Gastrocnemius medialis (tissue), 4 donors: ENCODE results near the gene OGDH. TPM values are rescaled to one million over a fixed set of nuclear protein-coding genes. Genes with fewer than 3 reads are reported as not detected.
A peak's percentile ranks its signal among the peaks of the same experiment; 100 is the strongest.

Source experiments
- ATAC-seq, 2 donors: fragments of 150-250 bp; one replicate each; pipeline ENCODE4 v1.9.1; 2016
- DNase-seq, 2 donors: peaks; one replicate each; pipeline ENCODE4 v3.0.0-alpha.2; 2019
- H3K27ac ChIP-seq, 4 donors: fragments of 200-600 bp; sonication (generic); 1 replicate in 1 of 4; 2 replicates in 3 of 4; pipeline ENCODE4 v1.5.1; 2016 to 2018; ENCODE audit warnings: mild to moderate bottlenecking in 2 of 4, moderate library complexity in 1 of 4
- H3K27me3 ChIP-seq, 3 donors: fragments of 200-600 bp; sonication (generic) in 2 of 3; 1 replicate in 1 of 3; 2 replicates in 2 of 3; pipeline versions ENCODE4 v1.5.1 to v1.6.0; 2016 to 2019; ENCODE audit warnings: mild to moderate bottlenecking in 1 of 3, moderate library complexity in 1 of 3
- H3K36me3 ChIP-seq, 2 donors: fragments of 200-600 bp; sonication (generic) in 1 of 2; one replicate each; pipeline ENCODE4 v1.5.1; 2017 to 2018
- H3K4me1 ChIP-seq, 2 donors: fragments of 200-600 bp; sonication (generic) in 1 of 2; one replicate each; pipeline ENCODE4 v1.5.1; 2016 to 2017; ENCODE audit warnings: mild to moderate bottlenecking in 2 of 2
- H3K4me3 ChIP-seq, 4 donors: fragments of 200-600 bp; sonication (generic) in 3 of 4; 1 replicate in 1 of 4; 2 replicates in 3 of 4; pipeline ENCODE4 v1.5.1; 2016 to 2019; ENCODE audit warnings: mild to moderate bottlenecking in 2 of 4
- H3K9me3 ChIP-seq, 3 donors: fragments of 200-600 bp; sonication (generic) in 2 of 3; 1 replicate in 1 of 3; 2 replicates in 2 of 3; pipeline ENCODE4 v1.5.1; 2016 to 2019
- CTCF ChIP-seq, 5 experiments: fragments of 450-650 bp in 3 of 5; fragments of 200-600 bp in 2 of 5; sonication (generic) in 2 of 5; IDR thresholded peaks in 4 of 5; conservative IDR thresholded peaks in 1 of 5; 1 replicate in 4 of 5; 2 replicates in 1 of 5; pipeline ENCODE4 v1.5.1; 2016 to 2019; ENCODE audit warnings: antibody characterized with exemption in 5 of 5, mild to moderate bottlenecking in 3 of 5, moderate library complexity in 3 of 5
- POLR2A ChIP-seq, 2 donors: fragments of 450-650 bp; IDR thresholded peaks; one replicate each; pipeline ENCODE4 v1.6.1; 2017; ENCODE audit warnings: antibody characterized with exemption in 2 of 2, mild to moderate bottlenecking in 2 of 2, moderate library complexity in 2 of 2
- in situ Hi-C, 4 donors: fragments of 200-750 bp; cut with MboI; loops; one replicate each; pipeline versions ENCODE4 v1.15.0 to v1.8.0; 2017; ENCODE audit warnings: low sequenced_read_pairs in 4 of 4
- intact Hi-C: fragments of 100-400 bp; cut with DNase I; formaldehyde crosslinking; loops from one replicate; pipeline ENCODE4 v1.15.1; 2023; ENCODE audit warnings: low total_unique reads
- total RNA-seq, 4 donors: library from RNA; depleted of rRNA; stranded (reverse); fragments of >200 nt; gene quantifications; one replicate each; pipeline versions ENCODE4 v1.1.0 to v1.2.3, GENCODE V29; 2016

The OGDH gene
- total RNA-seq, 4 donors from 2014 or later: 224 to 462 (median 396) TPM

GRCh38 chr7:44634187-44634838 lies 27.9 kb downstream of the OGDH start:
- intact Hi-C loops (loop anchor here (2.0 kb wide), 1 partner anchor 28 kb away; the partner anchor contains the start of gene OGDH), in situ Hi-C loops (no loop called here)
- Histone ChIP-seq H3K4me3 (no peak overlapping the region), H3K4me1 (peaks cover 87 to 94% of the 10 kb centered on the region in 2 donors), H3K27me3 (no peaks in the 10 kb centered on the region), H3K36me3 (no peaks in the 10 kb centered on the region), H3K27ac (peak overlapping the region; percentile 85 to 94 (median 92)), H3K9me3 (no peaks in the 10 kb centered on the region)
- peak; percentile 1 to 2 for ATAC-seq
- no peak for DNase-seq
- TF ChIP-seq POLR2A (IDR thresholded peaks at IDR 0.05): no peak
- TF ChIP-seq CTCF (IDR thresholded peaks at IDR 0.05 in 4 of 5, conservative IDR thresholded peaks at IDR 0.05 in 1 of 5): no peak

- in situ Hi-C loops: no loop called here
- H3K27ac ChIP-seq: peak overlapping the region; percentile 85 to 94 (median 92)
- peak; percentile 70 to 86 for DNase-seq
- H3K4me3 ChIP-seq: peak overlapping the region in 1 of 4 donors; percentile 26
- H3K27me3 ChIP-seq: no peaks in the 10 kb centered on the region
- peaks cover 90 to 95% of the 10 kb centered on the region in 2 donors for H3K4me1 ChIP-seq
- peak; percentile 71 to 79 for TF ChIP-seq POLR2A (IDR thresholded peaks at IDR 0.05)
- TF ChIP-seq CTCF (IDR thresholded peaks at IDR 0.05 in 4 of 5, conservative IDR thresholded peaks at IDR 0.05 in 1 of 5): no peak
- no peaks in the 10 kb centered on the region for H3K9me3 ChIP-seq
- intact Hi-C loops: loop anchor here (2.0 kb wide), 1 partner anchor 28 kb away; the partner anchor contains the start of gene OGDH
- H3K36me3 ChIP-seq: no peaks in the 10 kb centered on the region
- ATAC-seq: peak; percentile 75 to 82
These were observed 28.6 kb downstream of the OGDH start for GRCh38 chr7:44634839-44635591.

DNA sequence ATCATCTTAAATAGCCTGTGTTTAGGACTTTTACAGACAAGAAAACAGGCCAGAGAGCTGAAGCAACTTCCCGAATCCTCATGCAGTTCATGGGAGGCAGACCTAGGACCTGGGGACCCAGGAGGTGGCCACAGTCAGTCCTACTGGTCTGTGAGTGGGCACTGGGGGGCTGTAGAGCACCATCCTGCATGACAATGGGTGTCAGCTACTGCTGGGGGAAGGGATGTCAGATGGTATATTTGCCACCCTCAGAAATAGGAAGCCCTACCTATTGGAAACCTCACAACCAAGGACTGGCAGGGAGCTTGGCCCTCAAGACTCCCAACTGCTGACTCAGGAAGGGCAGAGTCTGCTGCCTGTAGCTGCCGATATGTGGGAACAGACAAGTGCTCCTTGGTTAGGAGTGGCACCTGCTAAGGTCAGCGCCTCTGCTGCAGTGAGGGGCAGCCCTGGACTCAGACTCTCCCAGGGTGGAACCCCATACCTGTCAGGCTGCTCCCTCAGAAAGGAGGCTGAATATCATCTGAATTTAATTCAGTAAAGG lies 29.7 kb downstream of the OGDH start:
- Histone ChIP-seq H3K4me1 (peaks cover 89 to 94% of the 10 kb centered on the region in 2 donors), H3K9me3 (no peaks in the 10 kb centered on the region), H3K36me3 (no peaks in the 10 kb centered on the region), H3K4me3 (no peak overlapping the region), H3K27ac (peak overlapping the region; percentile 85 to 94 (median 92)), H3K27me3 (no peaks in the 10 kb centered on the region)
- peak in 1 of 2 donors; percentile 54 for DNase-seq
- no peak for TF ChIP-seq POLR2A (IDR thresholded peaks at IDR 0.05)
- TF ChIP-seq CTCF (IDR thresholded peaks at IDR 0.05 in 4 of 5, conservative IDR thresholded peaks at IDR 0.05 in 1 of 5): no peak
- in situ Hi-C loops: no loop called here
- peak; percentile 6 to 7 for ATAC-seq
- intact Hi-C loops: no loop called here

DNA sequence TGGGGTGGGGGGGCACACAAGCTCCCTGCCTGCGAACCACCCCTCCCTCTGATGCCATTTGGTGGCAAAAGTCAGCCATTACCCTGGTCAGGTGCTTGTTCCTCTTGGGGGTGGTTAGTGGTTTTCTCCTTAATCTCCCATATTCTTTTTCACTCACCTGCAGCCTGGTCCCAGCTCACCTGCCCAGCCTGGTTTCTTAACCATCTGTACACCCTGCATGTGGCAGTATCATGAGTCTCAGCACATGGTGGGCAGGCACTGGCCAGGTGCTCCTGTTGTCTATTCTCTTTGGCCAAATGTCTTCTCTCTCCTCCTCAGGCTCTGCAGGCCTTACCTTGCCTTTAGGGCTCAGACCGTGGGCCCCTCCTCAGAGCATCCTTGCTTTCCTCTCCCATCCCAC lies 30.5 kb downstream of the OGDH start:
- no peaks in the 10 kb centered on the region for H3K36me3 ChIP-seq
- peaks cover 80 to 89% of the 10 kb centered on the region in 2 donors for H3K4me1 ChIP-seq
- TF ChIP-seq CTCF (IDR thresholded peaks at IDR 0.05 in 4 of 5, conservative IDR thresholded peaks at IDR 0.05 in 1 of 5) (no peak), POLR2A (IDR thresholded peaks at IDR 0.05) (no peak)
- DNase-seq: no peak
- in situ Hi-C loops: no loop called here
- H3K27ac ChIP-seq: peak overlapping the region; percentile 85 to 94 (median 92)
- no peaks in the 10 kb centered on the region for H3K9me3 ChIP-seq
- H3K4me3 ChIP-seq: no peak overlapping the region
- no peak for ATAC-seq
- no peaks in the 10 kb centered on the region for H3K27me3 ChIP-seq
- intact Hi-C loops: no loop called here
